Progenitor cell of endocrine pancreas (in vitro differentiated cells): ENCODE measurements around the gene SCP2. TPM values are rescaled to one million over a fixed set of nuclear protein-coding genes. Genes with fewer than 3 reads are reported as not detected.

ENCODE experiments used
- DNase-seq: peaks from one replicate; pipeline ENCODE4 v3.0.0; 2021; ENCODE audit warnings: low spot score; ENCODE audit not compliant: unreplicated experiment
- H3K27ac Mint-ChIP-seq: 2 replicates; pipeline ENCODE4 v1.8.0; 2021; ENCODE audit warnings: mild to moderate bottlenecking, moderate library complexity, mixed read lengths
- H3K27me3 Mint-ChIP-seq: 2 replicates; pipeline ENCODE4 v1.8.0; 2021; ENCODE audit warnings: mixed read lengths
- H3K36me3 Mint-ChIP-seq: 2 replicates; pipeline ENCODE4 v1.8.0; 2022; ENCODE audit warnings: mixed read lengths; ENCODE audit not compliant: insufficient read depth
- H3K4me1 Mint-ChIP-seq: 2 replicates; pipeline ENCODE4 v1.8.0; 2021; ENCODE audit warnings: low read depth, mixed read lengths
- H3K4me3 Mint-ChIP-seq: 2 replicates; pipeline ENCODE4 v1.8.0; 2021; ENCODE audit warnings: low read depth, mild to moderate bottlenecking, moderate library complexity, mixed read lengths
- H3K9me3 Mint-ChIP-seq: 2 replicates; pipeline ENCODE4 v1.8.0; 2021; ENCODE audit warnings: low read depth, mixed read lengths
- total RNA-seq: library from RNA; stranded (reverse); gene quantifications from 2 replicates; pipeline ENCODE4 v1.2.1, GENCODE V29; 2021
- TF ChIP-seq, protein P1 (sequence below): fragments of 200-600 bp; sonication (generic); IDR thresholded peaks from one replicate; pipeline ENCODE4 v1.5.0; 2021; ENCODE audit warnings: antibody characterized with exemption, mild to moderate bottlenecking; ENCODE audit not compliant: unreplicated experiment

SCP2 gene
- total RNA-seq, 1 donor from 2014 or later, result 60.8 TPM

- peaks cover 5% of the 10 kb centered on the region for H3K4me1 Mint-ChIP-seq
- peaks cover 3% of the 10 kb centered on the region for H3K27me3 Mint-ChIP-seq
- H3K27ac Mint-ChIP-seq, result peak overlapping the region; percentile 5
- H3K9me3 Mint-ChIP-seq, result no peaks in the 10 kb centered on the region
- TF ChIP-seq, protein P1, sequence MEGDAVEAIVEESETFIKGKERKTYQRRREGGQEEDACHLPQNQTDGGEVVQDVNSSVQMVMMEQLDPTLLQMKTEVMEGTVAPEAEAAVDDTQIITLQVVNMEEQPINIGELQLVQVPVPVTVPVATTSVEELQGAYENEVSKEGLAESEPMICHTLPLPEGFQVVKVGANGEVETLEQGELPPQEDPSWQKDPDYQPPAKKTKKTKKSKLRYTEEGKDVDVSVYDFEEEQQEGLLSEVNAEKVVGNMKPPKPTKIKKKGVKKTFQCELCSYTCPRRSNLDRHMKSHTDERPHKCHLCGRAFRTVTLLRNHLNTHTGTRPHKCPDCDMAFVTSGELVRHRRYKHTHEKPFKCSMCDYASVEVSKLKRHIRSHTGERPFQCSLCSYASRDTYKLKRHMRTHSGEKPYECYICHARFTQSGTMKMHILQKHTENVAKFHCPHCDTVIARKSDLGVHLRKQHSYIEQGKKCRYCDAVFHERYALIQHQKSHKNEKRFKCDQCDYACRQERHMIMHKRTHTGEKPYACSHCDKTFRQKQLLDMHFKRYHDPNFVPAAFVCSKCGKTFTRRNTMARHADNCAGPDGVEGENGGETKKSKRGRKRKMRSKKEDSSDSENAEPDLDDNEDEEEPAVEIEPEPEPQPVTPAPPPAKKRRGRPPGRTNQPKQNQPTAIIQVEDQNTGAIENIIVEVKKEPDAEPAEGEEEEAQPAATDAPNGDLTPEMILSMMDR, result no peak
- H3K36me3 Mint-ChIP-seq, result peaks cover 11% of the 10 kb centered on the region
- H3K4me3 Mint-ChIP-seq, result no peak overlapping the region
- DNase-seq, result no peak
Observed at GRCh38 chr1:53047737-53048736, 121.0 kb downstream of the SCP2 start.

- Mint-ChIP-seq H3K36me3 (peaks cover 16% of the 10 kb centered on the region), H3K4me1 (peaks cover 5% of the 10 kb centered on the region), H3K27me3 (peaks cover 3% of the 10 kb centered on the region), H3K9me3 (no peaks in the 10 kb centered on the region), H3K27ac (no peak overlapping the region), H3K4me3 (no peak overlapping the region)
- DNase-seq, result no peak
- TF ChIP-seq, protein P1, result no peak
Observed at GRCh38 chr1:53048960-53049573, 122.0 kb downstream of the SCP2 start.

DNA sequence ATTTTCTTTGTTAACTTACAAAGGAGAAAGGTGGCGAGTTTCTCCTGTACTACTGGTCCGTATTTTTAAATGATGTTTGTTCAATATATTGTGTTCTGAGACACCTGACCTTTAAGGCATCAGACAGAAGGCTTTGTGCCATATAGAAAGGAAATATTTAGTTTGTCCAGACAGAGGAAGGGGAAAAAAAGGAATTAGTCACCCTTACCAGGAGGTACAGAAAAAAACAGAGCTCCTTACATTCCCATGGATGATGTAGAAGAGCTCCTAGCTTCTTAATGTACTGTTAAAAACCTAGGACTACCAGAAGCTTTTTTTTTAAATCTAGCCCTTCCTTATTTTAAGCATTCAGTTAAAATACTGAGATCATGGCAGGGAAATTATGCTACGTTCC is 122.5 kb downstream of the SCP2 start:
- Mint-ChIP-seq H3K36me3 (peaks cover 16% of the 10 kb centered on the region), H3K9me3 (no peaks in the 10 kb centered on the region), H3K27ac (no peak overlapping the region), H3K4me1 (peaks cover 5% of the 10 kb centered on the region), H3K4me3 (no peak overlapping the region), H3K27me3 (peaks cover 3% of the 10 kb centered on the region)
- no peak for DNase-seq
- TF ChIP-seq, protein P1, result no peak

DNA sequence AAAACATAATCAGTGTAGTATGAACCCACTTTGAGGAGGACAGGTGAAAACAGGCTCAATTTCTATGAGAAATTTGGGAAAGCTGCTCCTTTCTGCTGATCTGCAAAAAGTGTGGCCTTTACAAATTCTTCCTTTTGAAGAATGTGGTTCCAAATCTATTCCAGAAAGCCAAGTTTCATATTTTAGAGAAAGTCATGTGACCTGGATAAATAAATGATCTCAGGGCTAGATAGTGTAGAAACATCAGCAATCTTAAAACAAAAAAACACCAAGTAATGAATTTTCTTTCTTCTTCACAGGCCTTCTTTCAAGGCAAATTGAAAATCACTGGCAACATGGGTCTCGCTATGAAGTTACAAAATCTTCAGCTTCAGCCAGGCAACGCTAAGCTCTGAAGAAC is 123.2 kb downstream of the SCP2 start:
- H3K36me3 Mint-ChIP-seq, result peaks cover 17% of the 10 kb centered on the region
- TF ChIP-seq, protein P1, result no peak
- DNase-seq, result no peak

DNA sequence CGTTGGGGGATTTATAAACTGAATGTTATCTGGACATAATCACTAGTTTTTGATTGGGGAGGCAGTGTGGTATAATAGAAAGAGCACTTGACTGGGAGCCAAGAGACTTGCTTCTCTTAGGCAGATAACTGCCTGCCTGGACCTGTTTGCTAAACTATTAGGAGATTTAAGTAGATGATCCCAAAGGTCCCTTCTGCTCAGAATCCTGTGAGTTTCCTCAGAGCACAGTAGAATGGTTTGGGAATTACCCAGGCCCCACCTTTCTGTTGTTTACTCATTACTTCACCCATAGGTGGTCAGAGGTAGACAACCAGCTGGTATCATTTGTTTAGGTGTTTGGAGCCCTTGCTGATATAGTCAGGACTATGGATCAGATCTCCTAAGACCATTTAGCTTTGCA is 124.6 kb downstream of the SCP2 start:
- no peak for DNase-seq
- TF ChIP-seq, protein P1, result no peak
- Mint-ChIP-seq H3K4me3 (no peak overlapping the region), H3K36me3 (peaks cover 17% of the 10 kb centered on the region), H3K27ac (no peak overlapping the region), H3K9me3 (no peaks in the 10 kb centered on the region), H3K4me1 (peaks cover 5% of the 10 kb centered on the region), H3K27me3 (peaks cover 3% of the 10 kb centered on the region)

More for the DNA sequence above, 123.2 kb downstream of the SCP2 start:
- H3K4me1 Mint-ChIP-seq, result peaks cover 5% of the 10 kb centered on the region
- no peak overlapping the region for H3K4me3 Mint-ChIP-seq
- peaks cover 3% of the 10 kb centered on the region for H3K27me3 Mint-ChIP-seq
- no peak overlapping the region for H3K27ac Mint-ChIP-seq
- no peaks in the 10 kb centered on the region for H3K9me3 Mint-ChIP-seq
